GM18951 (cell line): ENCODE data around the gene ARL4D.

Experiments used
- POLR2A ChIP-seq: IDR thresholded peaks from 4 replicates; pipeline ENCODE4 v1.6.1; 2011; ENCODE audit warnings: mild to moderate bottlenecking; ENCODE audit not compliant: insufficient read length, insufficient read depth; ENCODE audit errors: extremely low read depth
- in situ Hi-C: fragments of 300-500 bp; cut with MboI; formaldehyde crosslinking; loops from one replicate; pipeline ENCODE4 v1.12.0; 2022; ENCODE audit warnings: low sequenced_read_pairs, mixed read lengths, inconsistent platforms; ENCODE audit not compliant: unreplicated experiment

The ARL4D gene

DNA sequence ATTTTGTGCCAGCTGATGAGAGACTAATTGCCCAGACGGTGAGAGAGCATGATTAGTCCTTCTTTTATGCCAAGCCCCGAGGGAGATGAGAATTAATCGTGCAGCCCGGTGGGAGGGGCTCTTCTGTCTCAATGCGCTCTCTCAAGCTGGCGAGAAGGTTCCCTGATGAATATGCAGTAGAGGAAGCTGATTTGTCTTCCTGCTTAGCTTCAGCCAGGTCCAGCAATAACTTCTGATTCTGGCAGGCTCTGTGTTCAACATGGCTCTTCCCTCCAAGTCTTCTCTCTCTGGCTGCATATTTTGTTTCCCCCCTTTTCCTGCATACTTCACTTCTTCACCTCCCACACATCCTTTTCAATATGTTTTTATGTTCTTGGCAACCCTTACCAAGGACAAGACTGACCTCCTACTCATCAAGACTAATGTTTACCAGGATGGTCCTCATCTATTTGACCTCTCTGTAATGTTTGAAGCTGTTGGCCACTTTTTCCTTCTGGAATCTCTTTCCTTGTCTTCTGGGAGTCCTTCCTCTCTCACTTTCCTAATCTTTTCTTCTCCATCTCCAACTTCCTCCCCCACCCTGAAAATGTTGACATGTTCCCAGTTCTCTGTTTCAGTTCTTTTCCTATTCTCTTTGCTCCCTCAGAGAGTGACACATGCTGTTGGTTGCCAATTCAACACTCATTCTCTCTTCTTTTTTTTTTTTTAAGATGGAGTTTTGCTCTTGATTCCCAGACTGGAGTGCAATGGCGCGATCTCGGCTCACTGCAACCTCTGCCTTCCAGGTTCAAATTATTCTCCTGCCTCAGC lies 33.1 kb downstream of the ARL4D start:
- no peak for TF ChIP-seq POLR2A
- in situ Hi-C loops, result no loop called here

DNA sequence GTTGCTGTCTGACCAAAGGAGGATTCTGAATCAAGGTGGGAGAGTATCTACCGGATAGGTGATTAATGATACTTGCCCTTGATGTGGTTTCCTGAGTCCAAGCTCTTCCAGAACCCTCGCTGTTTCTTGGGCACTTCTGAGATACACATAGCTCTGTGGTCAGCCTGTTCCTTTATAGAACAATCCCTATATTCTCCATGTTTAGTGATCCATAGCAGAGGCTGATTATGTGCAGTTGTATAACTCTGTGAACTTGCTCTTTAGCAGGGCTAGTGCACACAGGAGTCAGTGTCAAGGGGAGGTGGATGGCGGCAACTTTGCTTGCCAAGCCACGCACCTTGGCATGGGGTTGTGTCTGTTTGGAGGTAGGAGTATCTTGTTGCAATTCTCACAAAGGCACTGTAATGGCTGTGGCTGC lies 36.1 kb downstream of the ARL4D start:
- no peak for TF ChIP-seq POLR2A
- in situ Hi-C loops, result no loop called here

- no peak for TF ChIP-seq POLR2A
- in situ Hi-C loops, result no loop called here
These were observed 39.0 kb downstream of the ARL4D start for GRCh38 chr17:43437756-43438155.

GRCh38 chr17:43438626-43439025 lies 39.8 kb downstream of the ARL4D start:
- in situ Hi-C loops, result no loop called here
- TF ChIP-seq POLR2A, result no peak

- TF ChIP-seq POLR2A, result no peak
- in situ Hi-C loops, result no loop called here
These were observed 40.2 kb downstream of the ARL4D start for GRCh38 chr17:43439041-43439440.

GRCh38 chr17:43442711-43443110 lies 43.9 kb downstream of the ARL4D start:
- in situ Hi-C loops, result no loop called here

GRCh38 chr17:43443381-43443780 lies 44.6 kb downstream of the ARL4D start:
- in situ Hi-C loops, result no loop called here
- TF ChIP-seq POLR2A, result no peak

More at GRCh38 chr17:43442711-43443110, 43.9 kb downstream of the ARL4D start:
- no peak for TF ChIP-seq POLR2A

- TF ChIP-seq POLR2A, result no peak
- in situ Hi-C loops, result no loop called here
These were observed 45.6 kb downstream of the ARL4D start for GRCh38 chr17:43444223-43445008.

- no peak for TF ChIP-seq POLR2A
- in situ Hi-C loops, result no loop called here
These were observed 46.3 kb downstream of the ARL4D start for GRCh38 chr17:43445009-43445589.

DNA sequence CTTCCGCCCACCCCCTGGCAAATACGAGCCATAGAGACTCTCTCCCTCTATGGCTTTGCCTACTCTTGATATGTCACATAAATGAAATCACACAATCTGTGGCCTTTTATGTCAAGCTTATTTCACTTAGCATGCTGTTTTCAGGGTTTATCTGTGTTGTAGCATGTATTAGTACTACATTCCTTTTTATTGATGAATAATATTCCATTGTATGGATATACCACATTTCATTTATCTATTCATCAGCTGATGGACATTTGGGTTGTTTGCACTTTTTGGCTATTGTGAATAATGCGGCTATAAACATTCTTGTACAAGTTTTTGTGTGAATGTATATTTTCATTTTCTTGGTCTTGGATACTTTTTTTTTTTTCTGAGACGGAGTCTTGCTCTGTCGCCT lies 48.0 kb downstream of the ARL4D start:
- no peak for TF ChIP-seq POLR2A

GRCh38 chr17:43448720-43449469 lies 50.1 kb downstream of the ARL4D start:
- no peak for TF ChIP-seq POLR2A
- in situ Hi-C loops, result no loop called here

More for the DNA sequence above, 48.0 kb downstream of the ARL4D start:
- in situ Hi-C loops, result no loop called here

DNA sequence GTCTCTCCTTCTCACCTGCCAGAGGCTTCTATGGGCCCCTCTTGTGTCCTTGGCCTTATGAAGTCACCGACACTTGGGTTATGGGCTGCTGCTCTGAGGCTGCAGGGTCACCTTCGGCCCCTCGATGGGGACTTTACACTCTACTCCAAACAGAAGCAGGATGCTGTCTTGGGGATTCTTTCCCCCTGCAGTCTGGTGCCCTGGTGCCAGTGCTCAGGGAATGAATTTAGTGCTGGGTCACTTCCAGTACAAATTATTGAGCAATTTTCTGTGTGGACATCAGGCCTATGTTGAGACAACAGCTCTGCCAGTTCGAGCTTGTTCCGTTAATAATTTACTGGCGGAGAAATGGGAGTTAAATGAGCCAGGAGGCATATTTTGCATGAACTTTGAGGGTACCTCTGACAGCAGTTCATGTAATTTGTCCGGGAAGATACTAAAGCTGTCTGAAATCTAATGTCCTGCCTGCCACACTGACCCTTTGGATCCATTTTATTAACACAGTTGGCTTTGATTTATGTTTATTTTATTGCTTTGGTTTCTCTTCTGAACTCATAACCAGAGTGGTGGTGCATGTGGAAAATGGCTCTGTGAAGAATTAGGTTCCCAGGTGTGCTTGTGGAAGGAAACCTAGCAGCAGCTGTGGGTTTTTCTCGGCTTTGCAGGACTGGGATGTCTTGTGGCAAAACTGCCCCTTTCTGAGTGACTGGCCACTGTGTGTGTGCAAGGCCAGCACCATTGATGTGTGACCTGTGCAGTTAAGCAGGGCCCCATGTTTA lies 50.9 kb downstream of the ARL4D start:
- in situ Hi-C loops, result no loop called here
- no peak for TF ChIP-seq POLR2A
